Astrocyte (in vitro differentiated cells and primary cell): ENCODE measurements around the gene TUNAR. TPM values are rescaled to one million over a fixed set of nuclear protein-coding genes. Genes with fewer than 3 reads are reported as not detected.

Experiments
- DNase-seq: peaks from one replicate; pipeline ENCODE4 v3.0.0-alpha.2; 2010; ENCODE audit warnings: low read depth
- FAIRE-seq: peaks from 2 replicates; lab custom pipeline; 2011; peaks lifted over from hg19 to GRCh38; lab: Jason Lieb, UNC
- H2AFZ ChIP-seq: 2 replicates; pipeline ENCODE4 v1.6.0; 2012; ENCODE audit warnings: low read depth, low read length, inconsistent platforms
- H3K27ac ChIP-seq: 2 replicates; pipeline ENCODE4 v1.5.1; 2011; ENCODE audit warnings: low read depth, low read length, inconsistent platforms
- H3K27me3 ChIP-seq: 2 replicates; pipeline ENCODE4 v1.6.0; 2011; ENCODE audit warnings: low read length, inconsistent platforms; ENCODE audit not compliant: insufficient read depth
- H3K36me3 ChIP-seq: 2 replicates; pipeline ENCODE4 v1.5.1; 2011; ENCODE audit warnings: low read length, inconsistent platforms; ENCODE audit not compliant: insufficient read depth
- H3K4me1 ChIP-seq: 2 replicates; pipeline ENCODE4 v1.5.1; 2011; ENCODE audit warnings: low read length, inconsistent platforms; ENCODE audit not compliant: insufficient read depth
- H3K4me2 ChIP-seq: 2 replicates; pipeline ENCODE4 v1.6.0; 2012; ENCODE audit warnings: low read length, inconsistent platforms
- H3K4me3 ChIP-seq: 2 replicates; pipeline ENCODE4 v1.5.1; 2011; ENCODE audit warnings: low read depth, mild to moderate bottlenecking, low read length, inconsistent platforms; ENCODE audit not compliant: insufficient read depth
- H3K79me2 ChIP-seq: 2 replicates; pipeline ENCODE4 v1.6.0; 2012; ENCODE audit warnings: mild to moderate bottlenecking, low read length, inconsistent platforms; ENCODE audit not compliant: insufficient read depth
- H3K9ac ChIP-seq: 2 replicates; pipeline ENCODE4 v1.6.0; 2012; ENCODE audit warnings: mild to moderate bottlenecking, low read length, inconsistent platforms
- H3K9me3 ChIP-seq: 2 replicates; pipeline ENCODE4 v1.5.1; 2012; ENCODE audit warnings: low read depth, mild to moderate bottlenecking, low read length, inconsistent platforms; ENCODE audit not compliant: insufficient read depth
- H4K20me1 ChIP-seq: 2 replicates; pipeline ENCODE4 v1.6.0; 2012; ENCODE audit warnings: low read length, inconsistent platforms; ENCODE audit not compliant: insufficient read depth
- H3K27ac Mint-ChIP-seq: one replicate; pipeline ENCODE4 v1.8.0; 2021; ENCODE audit warnings: mild to moderate bottlenecking, mixed read lengths; ENCODE audit not compliant: unreplicated experiment
- H3K27me3 Mint-ChIP-seq: one replicate; pipeline ENCODE4 v1.8.0; 2021; ENCODE audit warnings: low read depth, mixed read lengths; ENCODE audit not compliant: unreplicated experiment
- H3K36me3 Mint-ChIP-seq: one replicate; pipeline ENCODE4 v1.8.0; 2021; ENCODE audit warnings: low read depth, mixed read lengths; ENCODE audit not compliant: unreplicated experiment
- H3K4me1 Mint-ChIP-seq: one replicate; pipeline ENCODE4 v1.8.0; 2021; ENCODE audit warnings: low read depth, mixed read lengths; ENCODE audit not compliant: unreplicated experiment
- H3K4me3 Mint-ChIP-seq: one replicate; pipeline ENCODE4 v1.8.0; 2021; ENCODE audit warnings: mild to moderate bottlenecking, moderate library complexity, mixed read lengths; ENCODE audit not compliant: unreplicated experiment
- H3K9me3 Mint-ChIP-seq: one replicate; pipeline ENCODE4 v1.8.0; 2021; ENCODE audit warnings: mild to moderate bottlenecking, mixed read lengths; ENCODE audit not compliant: unreplicated experiment
- EZH2 ChIP-seq: IDR thresholded peaks from 2 replicates; pipeline ENCODE4 v1.6.1; 2012; ENCODE audit warnings: mild to moderate bottlenecking, low read length, inconsistent platforms; ENCODE audit not compliant: insufficient read depth
- total RNA-seq: library from RNA; stranded (reverse); gene quantifications from 2 replicates; pipeline ENCODE4 v1.2.1, GENCODE V29; 2021
- TF ChIP-seq, protein P1 (sequence below): IDR thresholded peaks from 2 replicates; pipeline ENCODE4 v1.5.1; 2011; ENCODE audit warnings: low read depth, mild to moderate bottlenecking, inconsistent platforms, low read length, moderate library complexity; ENCODE audit not compliant: insufficient read depth

Gene TUNAR
- total RNA-seq, 1 donor from 2014 or later = 1.0 TPM

DNA sequence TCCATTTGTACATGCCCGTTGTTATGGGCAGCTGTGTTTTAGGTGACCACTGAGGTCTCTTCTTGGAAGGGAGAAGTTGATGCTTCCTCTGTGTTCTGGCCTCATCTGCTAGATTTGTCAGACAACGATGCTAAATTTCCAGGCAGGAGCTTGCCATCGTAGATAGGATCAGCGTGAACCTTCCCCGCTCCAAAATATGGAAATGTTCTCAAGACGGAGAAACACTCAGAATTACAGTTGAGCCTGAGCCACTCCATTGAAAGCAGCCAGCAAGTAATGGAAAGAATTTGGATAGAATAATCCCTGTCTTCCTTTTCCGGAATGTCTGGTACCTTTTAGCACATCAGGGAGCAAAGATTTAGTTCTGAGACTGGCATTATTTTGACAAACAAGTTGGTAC lies 34.8 kb downstream of the TUNAR start:
- Histone ChIP-seq H3K4me2 (no peak overlapping the region), H3K27me3 (no peaks in the 10 kb centered on the region)
- no peak overlapping the region for H3K27ac Mint-ChIP-seq

DNA sequence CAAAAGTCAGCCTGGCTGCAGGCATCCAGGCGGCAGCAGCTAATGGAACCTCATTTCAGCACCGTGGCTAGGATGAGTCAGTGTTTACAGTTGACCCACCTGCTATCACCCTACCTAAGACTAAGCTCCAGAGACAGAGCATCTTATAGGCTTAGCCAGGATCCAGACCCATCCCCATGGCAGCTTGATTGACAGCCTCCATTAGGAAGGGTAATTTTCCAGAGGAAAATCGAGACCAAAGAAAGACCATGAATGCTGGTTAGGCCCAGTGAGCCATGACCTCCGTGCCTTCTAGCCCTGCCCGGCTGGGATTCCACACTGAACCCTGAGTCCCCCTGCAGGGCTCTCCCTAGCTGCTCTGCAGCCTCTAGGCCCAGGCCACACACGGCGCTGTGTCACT lies 38.7 kb downstream of the TUNAR start:
- TF ChIP-seq EZH2 = no peak
- TF ChIP-seq, protein P1, sequence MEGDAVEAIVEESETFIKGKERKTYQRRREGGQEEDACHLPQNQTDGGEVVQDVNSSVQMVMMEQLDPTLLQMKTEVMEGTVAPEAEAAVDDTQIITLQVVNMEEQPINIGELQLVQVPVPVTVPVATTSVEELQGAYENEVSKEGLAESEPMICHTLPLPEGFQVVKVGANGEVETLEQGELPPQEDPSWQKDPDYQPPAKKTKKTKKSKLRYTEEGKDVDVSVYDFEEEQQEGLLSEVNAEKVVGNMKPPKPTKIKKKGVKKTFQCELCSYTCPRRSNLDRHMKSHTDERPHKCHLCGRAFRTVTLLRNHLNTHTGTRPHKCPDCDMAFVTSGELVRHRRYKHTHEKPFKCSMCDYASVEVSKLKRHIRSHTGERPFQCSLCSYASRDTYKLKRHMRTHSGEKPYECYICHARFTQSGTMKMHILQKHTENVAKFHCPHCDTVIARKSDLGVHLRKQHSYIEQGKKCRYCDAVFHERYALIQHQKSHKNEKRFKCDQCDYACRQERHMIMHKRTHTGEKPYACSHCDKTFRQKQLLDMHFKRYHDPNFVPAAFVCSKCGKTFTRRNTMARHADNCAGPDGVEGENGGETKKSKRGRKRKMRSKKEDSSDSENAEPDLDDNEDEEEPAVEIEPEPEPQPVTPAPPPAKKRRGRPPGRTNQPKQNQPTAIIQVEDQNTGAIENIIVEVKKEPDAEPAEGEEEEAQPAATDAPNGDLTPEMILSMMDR = no peak
- Mint-ChIP-seq H3K27me3 (peaks cover 7% of the 10 kb centered on the region), H3K4me3 (no peak overlapping the region), H3K4me1 (peaks cover 13% of the 10 kb centered on the region), H3K36me3 (no peaks in the 10 kb centered on the region), H3K9me3 (peaks cover 2% of the 10 kb centered on the region), H3K27ac (no peak overlapping the region)
- H3K9me3 ChIP-seq = no peaks in the 10 kb centered on the region
- no peak overlapping the region for H3K9ac ChIP-seq
- H3K4me1 ChIP-seq = peaks cover 2% of the 10 kb centered on the region
- no peaks in the 10 kb centered on the region for H3K79me2 ChIP-seq
- H4K20me1 ChIP-seq = no peaks in the 10 kb centered on the region
- DNase-seq = no peak
- H3K4me2 ChIP-seq = no peak overlapping the region
- no peak overlapping the region for H2AFZ ChIP-seq
- no peak for FAIRE-seq
- no peaks in the 10 kb centered on the region for H3K36me3 ChIP-seq
- H3K27me3 ChIP-seq = no peaks in the 10 kb centered on the region
- no peak overlapping the region for H3K4me3 ChIP-seq
- H3K27ac ChIP-seq = no peak overlapping the region

More for the DNA sequence above, 34.8 kb downstream of the TUNAR start:
- peaks cover 11% of the 10 kb centered on the region for H3K27me3 Mint-ChIP-seq
- Histone ChIP-seq H3K4me1 (no peaks in the 10 kb centered on the region), H3K27ac (no peak overlapping the region), H3K9me3 (no peaks in the 10 kb centered on the region), H2AFZ (no peak overlapping the region), H3K4me3 (no peak overlapping the region), H4K20me1 (no peaks in the 10 kb centered on the region), H3K36me3 (no peaks in the 10 kb centered on the region), H3K79me2 (no peaks in the 10 kb centered on the region), H3K9ac (no peak overlapping the region)
- peaks cover 2% of the 10 kb centered on the region for H3K9me3 Mint-ChIP-seq
- H3K36me3 Mint-ChIP-seq = no peaks in the 10 kb centered on the region
- no peak for FAIRE-seq
- TF ChIP-seq, protein P1 = no peak
- TF ChIP-seq EZH2 = no peak
- peaks cover 10% of the 10 kb centered on the region for H3K4me1 Mint-ChIP-seq
- no peak for DNase-seq
- H3K4me3 Mint-ChIP-seq = no peak overlapping the region

DNA sequence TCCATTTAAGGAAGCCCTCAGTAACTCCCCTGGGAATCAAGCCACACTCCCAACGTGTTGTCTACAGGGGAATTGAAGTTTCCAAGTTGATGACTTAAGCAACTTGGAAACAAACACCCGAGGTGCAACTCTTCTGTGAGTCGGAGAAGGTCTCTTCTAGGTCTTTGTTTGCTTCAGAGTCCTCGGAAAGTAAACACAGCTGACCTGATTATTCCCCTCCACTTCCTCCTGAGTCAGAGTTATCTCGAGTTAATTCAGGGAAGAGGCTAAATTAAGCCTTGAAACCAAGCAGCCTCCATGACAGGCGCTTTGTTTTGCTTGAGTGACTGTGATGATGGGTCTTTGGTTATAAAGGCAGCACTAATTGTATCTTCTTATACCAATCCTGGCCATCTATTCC lies 41.8 kb downstream of the TUNAR start:
- Histone ChIP-seq H3K27ac (no peak overlapping the region), H3K9ac (no peak overlapping the region), H2AFZ (no peak overlapping the region), H3K4me3 (no peak overlapping the region), H4K20me1 (no peaks in the 10 kb centered on the region), H3K4me1 (peaks cover 2% of the 10 kb centered on the region), H3K9me3 (no peaks in the 10 kb centered on the region), H3K36me3 (no peaks in the 10 kb centered on the region), H3K27me3 (no peaks in the 10 kb centered on the region), H3K4me2 (no peak overlapping the region), H3K79me2 (no peaks in the 10 kb centered on the region)
- Mint-ChIP-seq H3K27ac (no peak overlapping the region), H3K36me3 (no peaks in the 10 kb centered on the region), H3K27me3 (peaks cover 5% of the 10 kb centered on the region), H3K9me3 (no peaks in the 10 kb centered on the region), H3K4me1 (peaks cover 3% of the 10 kb centered on the region), H3K4me3 (no peak overlapping the region)
- no peak for FAIRE-seq
- TF ChIP-seq, protein P1 = no peak
- no peak for TF ChIP-seq EZH2
- DNase-seq = no peak
